ENCODE data around the gene ATXN7L2. TPM values are rescaled to one million over a fixed set of nuclear protein-coding genes. Genes with fewer than 3 reads are reported as not detected.
A peak's percentile ranks its signal among the peaks of the same experiment; 100 is the strongest.

Gene ATXN7L2
- polyA plus RNA-seq, 1 donor = 31.2 TPM

DNA sequence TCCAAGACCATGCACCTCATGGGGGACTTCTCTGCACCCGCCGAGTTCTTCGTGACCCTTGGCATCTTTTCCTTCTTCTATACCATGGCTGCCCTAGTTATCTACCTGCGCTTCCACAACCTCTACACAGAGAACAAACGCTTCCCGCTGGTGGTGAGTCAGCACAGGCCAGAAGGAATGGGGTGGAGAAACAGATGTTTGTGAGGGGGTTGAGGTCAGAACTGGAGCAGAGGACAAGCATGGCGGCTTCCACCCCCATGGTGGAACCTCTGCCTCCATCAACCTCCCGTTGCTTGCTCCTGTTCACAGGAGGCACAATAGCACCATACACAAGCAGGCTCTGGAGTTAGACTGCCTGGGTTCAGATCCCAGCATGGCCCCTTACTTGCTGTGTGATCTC is 6.9 kb upstream of the ATXN7L2 start:
- DNase-seq = no peak

DNA sequence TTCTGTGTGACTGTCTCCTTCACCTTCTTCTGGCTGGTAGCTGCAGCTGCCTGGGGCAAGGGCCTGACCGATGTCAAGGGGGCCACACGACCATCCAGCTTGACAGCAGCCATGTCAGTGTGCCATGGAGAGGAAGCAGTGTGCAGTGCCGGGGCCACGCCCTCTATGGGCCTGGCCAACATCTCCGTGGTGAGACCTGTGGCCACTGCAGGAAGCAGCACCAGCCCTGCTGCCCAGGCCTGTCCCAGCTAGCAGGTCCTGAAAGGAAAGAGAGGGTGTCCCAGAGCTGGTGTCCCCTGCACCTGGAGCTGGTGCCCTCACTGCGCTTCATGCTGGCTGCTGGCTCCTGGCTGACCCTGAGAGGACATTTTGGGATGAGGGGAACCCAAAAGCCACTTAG is 5.9 kb upstream of the ATXN7L2 start:
- no peak for DNase-seq

DNA sequence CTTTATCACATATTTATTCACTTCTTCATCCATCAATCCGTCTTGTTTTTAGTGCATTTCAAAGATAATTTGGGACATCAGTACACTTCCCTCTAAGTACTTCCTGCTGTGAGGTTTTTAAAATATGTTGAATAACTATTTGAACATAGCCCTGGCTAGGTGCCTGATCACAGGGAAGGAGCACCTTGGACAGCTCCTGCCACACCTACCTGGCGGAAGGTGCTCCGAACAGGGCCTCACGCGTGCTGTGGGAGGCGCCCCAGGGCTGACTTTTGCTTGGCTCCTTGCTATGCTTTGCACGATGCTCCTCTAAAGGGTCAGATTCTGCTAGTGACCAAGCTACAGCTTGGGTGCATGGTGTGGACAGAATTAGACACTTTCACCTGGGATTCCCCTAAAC is 4.9 kb upstream of the ATXN7L2 start:
- no peak for DNase-seq

DNA sequence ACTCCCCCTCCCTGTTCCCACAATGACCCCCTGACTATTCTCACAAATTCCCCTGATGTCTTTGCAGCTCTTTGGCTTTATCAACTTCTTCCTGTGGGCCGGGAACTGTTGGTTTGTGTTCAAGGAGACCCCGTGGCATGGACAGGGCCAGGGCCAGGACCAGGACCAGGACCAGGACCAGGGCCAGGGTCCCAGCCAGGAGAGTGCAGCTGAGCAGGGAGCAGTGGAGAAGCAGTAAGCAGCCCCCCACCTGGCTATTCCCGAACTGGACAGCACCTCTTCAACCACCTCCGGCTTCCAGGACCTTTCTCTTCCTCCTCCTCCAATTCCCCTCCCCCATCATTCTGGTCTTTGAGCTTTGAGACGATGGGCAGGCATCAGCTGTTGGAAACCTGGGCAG is 4.4 kb upstream of the ATXN7L2 start:
- no peak for DNase-seq

DNA sequence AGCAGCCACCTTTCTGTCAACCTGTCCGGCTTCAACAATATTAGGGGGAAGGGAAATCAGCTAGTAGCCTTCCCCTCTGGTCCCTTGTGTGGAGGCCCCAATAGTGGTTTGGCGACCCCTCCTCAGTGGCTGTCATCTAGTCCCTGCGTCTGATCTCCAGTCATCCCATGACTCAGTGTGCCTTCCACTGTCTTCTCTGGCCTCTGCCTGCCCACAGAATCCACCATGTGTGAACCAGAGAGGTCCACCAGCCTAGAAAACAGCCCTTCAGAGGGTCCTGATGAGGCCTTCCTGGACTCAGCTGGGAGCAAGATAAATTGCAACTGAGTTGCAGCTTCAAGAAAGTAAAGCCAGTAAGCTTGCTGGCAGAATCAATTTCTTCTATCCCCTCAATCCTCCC is 3.8 kb upstream of the ATXN7L2 start:
- no peak for DNase-seq

DNA sequence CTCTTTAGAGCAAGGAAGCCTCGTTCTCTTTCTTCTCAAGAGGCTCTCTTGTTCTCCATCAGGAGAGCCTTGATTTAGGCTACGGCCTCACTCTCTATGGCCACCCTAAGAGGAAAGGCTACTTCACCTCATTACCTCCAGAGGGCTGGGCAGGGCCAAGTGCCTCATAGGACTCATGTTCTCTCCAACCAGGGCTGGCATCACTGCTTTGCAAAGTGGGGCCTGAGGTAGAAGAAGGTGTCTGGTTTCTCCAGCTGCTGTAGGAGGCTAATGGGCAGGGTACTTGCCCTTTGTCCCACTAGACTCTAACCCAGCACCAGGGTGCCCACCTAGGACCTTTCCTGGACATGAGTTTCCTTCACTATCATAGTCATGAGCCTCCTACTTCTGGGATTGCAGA is 2.1 kb upstream of the ATXN7L2 start:
- no peak for DNase-seq

DNA sequence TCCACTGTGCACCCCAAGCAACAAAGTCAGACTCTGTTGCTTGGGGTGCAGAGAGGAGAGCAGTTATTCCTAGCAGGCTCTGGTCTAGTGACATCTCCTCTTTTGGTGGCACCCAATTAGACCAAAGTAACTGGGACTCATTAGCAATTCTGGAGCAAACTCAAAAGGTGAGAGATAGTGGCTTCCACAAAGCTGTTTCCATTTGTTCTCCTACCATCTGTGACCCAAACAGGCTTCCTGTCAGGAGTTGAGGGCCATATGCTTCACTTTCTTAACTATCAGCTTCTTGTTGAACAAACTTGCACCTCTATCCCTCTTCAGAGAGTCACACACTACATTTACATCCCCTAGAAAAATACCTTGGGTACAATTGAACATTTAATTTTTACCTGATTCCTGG is 1.5 kb upstream of the ATXN7L2 start:
- DNase-seq = no peak

DNA sequence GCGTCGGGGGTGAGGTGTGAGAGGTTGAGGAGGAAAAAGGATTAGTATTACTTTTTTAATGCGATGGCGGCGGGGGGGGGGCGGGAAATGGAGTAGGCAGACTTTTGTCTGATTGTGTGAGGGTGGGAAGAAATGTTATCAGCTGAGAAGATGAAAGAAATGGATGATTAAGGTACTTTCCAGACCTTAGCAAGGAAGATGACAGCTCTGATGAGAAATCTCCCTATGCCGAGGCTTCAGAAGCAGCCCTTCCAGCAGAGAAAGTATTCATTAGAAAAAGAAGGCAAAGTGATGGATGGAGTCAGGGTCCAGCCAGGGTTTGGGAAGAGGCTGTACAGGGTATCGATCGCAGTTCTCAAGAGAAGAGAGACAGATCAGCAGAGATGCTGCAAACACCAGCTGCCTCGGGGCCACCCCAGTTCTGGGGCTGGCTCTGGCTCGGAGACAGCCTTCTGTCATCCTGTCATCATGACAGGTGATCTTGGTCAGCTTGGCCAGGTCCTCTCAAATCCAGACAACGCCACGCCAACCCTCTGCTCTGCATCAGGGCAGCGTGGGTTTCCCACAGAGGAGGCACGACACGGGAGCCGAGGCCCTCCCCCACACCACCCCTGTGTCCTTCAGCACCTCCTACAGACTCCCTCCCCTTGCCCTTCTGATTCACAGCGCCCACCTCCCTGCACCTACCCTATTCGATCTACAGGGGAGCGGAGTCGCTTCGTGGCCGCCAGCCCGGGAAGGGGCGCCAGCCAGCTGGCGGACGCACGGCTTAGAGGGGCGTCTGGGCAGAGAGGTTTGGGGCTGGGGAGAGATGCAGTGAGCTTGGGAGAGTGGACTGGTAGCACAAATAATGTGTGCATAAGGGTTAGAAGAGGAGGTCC is 674 bp upstream of the ATXN7L2 start:
- DNase-seq = peak; percentile 53

DNA sequence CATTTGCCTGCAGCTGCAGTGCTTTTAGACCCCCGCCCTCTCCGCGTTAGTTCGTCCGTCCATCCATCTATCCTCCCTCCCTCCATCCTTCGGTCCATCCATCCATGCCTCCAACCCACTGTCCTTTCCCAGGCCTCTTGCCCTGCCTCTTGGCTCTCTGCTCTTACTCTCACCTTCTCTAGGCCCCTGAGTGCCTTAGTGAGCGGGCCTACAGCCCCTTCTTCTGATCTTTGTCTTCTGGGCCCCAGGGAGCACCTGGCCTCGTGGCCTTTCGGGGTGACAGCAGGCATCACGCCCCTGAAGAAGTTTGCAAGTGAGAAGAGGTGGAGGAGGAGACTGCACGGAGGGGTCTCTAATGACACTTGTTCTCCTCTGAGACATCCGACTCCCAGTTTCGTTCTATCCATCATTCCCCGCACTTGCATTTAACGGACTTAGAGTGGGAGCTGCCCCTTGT is 842 bp downstream of the ATXN7L2 start:
- DNase-seq = no peak

DNA sequence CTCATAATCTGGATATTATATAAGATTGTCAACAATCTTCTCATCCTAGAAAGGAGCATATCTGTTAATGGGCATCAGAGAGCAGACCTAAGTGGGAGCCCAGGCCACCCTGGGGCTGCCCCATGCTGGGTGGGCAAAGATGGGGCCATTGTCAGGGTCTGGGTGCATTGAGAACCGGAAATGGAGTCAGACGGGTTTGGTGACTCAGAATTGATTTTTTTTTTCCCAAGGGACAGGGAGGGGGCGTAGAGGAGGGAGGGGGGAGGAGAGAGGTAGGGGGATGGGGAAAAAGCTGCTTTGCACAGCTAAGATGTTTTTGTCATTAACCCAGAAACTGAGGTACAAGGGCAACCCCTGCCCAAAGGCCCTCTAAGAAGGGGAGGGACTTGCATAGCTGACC is 1.3 kb downstream of the ATXN7L2 start:
- DNase-seq = no peak

DNA sequence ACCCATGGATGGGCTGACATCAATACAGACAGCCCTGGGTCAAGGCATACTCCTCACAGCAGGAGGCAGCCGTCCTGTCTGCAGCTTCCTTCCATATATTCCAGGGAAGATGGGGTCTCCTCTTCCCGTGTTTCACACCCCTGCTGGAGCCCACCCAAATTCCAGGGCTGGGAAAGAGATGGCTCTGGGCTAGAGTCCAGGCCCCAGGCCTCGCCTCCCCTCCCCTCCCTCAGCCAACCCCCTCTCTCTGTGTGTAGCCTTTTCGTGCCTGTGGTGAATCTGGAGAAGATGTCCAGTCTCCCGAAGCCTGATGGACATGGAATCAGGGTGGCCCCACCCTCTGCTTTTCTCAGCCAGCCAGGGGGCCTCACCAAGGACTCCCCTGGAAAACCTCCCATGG is 3.6 kb downstream of the ATXN7L2 start:
- no peak for DNase-seq

DNA sequence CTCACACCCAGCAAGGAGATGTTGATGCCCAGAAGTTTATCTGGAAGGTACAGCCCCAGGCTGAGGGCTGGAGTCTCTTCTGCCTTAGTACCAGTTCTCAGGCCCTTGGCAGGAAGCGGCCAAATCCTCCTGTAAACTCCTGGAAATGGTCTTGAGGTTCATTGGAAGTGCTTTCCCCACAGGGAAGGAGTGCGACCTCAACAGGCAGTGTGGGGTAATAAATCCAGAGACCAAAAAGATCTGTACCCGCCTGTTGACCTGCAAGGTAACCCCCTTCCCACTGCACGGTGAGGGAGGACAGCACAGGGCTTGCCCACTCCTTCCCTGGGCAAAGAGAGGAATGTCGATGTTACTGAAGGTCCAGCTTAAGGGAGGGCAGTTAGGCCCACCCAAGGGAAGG is 4.5 kb downstream of the ATXN7L2 start:
- no peak for DNase-seq

DNA sequence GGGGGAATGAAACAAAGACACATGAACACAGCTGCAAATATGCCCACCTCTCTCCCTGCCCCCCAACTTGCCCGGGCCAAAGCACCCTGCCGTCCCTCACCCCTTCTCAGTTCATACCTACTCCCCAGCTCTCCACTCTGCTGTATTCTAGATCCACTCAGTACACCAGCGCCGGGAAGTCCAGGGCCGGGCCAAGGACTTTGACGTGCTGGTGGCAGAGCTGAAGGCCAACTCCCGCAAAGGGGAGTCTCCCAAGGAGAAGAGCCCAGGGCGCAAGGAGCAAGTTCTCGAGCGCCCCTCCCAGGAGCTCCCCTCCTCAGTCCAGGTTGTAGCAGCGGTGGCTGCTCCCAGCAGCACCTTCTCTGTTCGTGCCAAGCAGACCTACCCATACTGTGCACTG is 5.0 kb downstream of the ATXN7L2 start:
- DNase-seq = no peak

DNA sequence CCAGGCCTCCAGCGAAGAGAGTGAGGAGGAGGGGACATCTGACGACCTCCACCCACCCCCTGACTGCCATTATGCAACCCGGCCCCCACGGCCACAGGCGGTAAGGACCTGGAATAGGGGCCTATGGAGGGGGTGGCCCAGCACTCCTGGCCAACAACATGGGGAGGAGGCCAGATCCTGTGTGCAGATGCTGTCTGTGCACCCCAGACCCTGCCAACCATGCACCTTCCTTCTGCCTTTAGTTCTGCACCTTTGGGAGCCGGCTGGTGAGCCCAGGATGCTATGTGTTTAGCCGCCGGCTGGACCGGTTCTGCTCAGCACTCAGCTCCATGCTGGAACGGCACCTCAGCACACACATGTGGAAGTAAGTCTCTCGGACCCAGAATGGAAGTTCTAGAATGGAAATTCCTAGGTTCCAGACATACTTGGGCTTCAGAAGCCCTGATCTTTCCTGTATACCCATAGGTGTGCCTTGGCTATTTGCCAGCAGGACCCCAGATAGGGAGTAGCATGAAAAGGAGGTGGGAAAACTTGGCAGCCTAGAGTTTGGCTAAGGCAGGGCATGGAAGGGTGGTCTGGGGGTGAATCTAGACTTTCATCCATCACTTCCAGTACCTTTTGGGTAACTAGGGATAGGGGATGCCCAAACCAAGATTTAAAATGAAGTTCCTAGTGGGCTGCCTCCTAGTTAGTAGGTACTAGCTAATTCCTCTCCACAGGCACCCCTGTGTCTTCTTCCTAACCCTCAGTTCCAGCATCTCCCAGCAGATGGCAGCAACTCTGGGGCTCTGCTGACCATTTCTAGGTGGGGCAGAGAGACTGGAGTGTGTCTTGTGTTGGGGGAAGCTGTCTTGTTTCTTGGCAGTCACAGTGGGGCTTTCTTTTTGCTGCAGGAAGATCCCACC is 6.6 kb downstream of the ATXN7L2 start:
- peak; percentile 68 for DNase-seq

DNA sequence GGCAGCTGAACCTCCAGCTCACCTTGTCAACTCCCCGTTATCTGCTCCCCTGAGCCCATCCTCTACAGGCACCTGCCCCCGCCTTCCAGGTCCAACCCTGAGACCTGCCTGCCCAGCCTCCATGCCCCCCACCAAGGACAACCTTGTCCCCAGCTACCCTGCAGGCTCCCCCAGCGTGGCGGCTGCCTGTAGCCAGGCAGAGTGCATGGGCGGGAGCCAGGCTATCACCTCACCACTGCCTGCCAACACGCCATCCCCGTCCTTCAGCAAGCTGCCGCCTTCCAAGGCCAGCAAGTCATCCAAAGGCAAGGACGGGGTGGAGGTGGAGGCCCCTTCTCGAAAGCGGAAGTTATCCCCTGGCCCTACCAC is 7.2 kb downstream of the ATXN7L2 start:
- DNase-seq = no peak

DNA sequence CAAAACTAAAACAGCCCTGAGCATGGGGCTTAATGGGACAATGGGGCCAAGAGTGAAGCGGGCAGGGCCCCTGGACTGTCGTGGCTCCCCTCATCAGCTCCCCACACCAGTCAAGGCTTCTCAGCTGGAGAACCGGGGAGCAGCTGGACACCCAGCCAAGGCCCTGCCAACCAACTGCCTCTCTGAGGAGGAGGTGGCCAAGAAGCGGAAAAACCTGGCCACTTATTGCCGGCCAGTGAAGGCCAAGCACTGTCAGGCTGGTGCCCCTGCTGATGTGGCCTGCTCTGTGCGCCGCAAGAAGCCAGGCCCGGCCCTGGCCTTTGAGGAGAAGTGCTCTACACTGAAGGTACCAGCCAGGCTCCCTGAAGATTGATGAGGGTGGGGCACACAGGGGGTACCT is 7.7 kb downstream of the ATXN7L2 start:
- DNase-seq = no peak

DNA sequence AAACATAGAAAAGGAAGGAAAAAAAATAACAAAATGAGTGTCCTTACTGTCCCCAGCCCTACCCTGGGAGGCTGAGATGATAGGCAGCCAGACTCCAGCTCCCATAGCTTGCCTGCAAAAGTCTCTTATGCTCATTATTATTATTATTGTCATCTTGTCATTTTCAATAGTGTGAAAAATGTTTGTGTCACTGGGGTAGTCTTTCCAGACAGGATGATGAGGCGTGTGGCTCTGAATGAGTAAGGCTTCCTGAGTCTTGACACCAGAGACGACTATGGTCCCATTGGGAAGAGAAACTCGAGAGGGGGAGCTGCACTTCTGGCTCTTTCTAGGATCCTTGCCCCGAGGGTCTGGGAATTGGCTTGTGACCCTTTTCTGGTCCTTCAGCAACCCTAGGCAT is 9.1 kb downstream of the ATXN7L2 start:
- no peak for DNase-seq

DNA sequence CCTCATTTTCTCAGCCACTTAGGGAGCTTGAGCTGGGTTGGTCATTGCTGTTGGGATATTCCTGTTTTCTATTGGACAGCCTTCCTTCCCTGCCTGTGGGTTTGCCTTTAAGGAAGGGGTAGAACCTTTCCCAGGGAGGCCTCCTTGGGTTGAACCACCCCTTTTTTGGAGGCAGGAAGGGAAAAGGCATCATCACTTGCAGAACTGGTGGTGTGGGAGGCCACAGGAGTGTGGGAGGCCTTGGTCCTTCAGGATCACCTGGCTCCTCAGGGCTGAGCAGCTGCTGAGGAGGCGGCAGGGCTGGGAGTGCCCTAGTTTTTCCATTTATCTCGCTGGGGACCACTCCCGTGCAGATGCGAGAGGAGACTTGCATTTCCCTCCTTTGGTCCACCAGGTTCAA is 9.5 kb downstream of the ATXN7L2 start:
- no peak for DNase-seq

DNA sequence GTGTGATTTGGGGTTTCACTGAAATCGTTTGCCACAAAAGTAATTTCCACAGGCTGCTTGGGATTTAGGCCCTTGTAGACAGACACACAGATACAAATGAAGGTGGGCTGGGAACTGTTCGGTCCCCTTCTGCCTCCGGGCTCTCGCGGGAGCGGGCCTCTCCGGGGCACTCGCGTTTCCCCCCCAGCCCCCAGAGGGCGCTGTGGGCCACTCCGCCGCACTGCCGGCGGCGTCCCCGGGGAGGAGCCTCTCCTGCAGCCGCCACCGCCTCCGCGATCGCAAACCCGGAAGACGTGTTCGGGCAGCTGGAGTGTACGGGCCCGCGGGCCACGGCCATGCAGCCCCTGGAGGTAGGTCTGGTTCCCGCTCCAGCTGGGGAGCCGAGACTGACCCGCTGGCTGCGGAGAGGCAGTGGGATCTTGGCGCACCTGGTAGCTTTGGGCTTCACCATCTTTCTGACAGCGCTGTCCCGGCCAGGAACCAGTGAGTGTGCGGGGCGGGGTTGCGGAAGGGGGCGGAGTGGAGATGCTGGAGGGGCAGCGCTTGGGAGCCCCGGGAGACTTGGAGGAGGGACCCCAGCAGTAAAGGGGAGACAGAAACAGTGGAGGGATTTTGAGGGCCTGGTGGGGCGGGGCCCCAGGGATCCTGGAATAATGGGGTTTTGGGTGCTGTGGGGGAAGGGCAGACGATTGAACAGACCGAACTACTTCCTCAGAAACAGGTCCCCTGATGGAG is 10.3 kb downstream of the ATXN7L2 start, which contains the start of gene CYB561D1:
Gene CYB561D1 (plus strand): TSS at position 290 of the 735 bp plus-strand sequence. CDS start 46 bp downstream, at position 336.
- peak; percentile 90 for DNase-seq

DNA sequence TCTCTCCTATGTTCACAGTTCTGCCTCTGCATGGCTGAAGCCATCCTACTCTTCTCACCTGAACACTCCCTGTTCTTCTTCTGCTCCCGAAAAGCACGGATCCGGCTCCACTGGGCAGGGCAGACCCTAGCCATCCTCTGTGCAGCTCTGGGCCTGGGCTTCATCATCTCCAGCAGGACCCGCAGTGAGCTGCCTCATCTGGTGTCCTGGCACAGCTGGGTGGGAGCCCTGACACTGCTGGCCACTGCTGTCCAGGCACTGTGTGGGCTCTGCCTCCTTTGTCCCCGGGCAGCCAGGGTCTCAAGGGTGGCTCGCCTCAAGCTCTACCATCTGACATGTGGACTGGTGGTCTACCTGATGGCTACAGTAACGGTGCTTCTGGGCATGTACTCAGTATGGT is 12.0 kb downstream of the ATXN7L2 start:
- DNase-seq = no peak

DNA sequence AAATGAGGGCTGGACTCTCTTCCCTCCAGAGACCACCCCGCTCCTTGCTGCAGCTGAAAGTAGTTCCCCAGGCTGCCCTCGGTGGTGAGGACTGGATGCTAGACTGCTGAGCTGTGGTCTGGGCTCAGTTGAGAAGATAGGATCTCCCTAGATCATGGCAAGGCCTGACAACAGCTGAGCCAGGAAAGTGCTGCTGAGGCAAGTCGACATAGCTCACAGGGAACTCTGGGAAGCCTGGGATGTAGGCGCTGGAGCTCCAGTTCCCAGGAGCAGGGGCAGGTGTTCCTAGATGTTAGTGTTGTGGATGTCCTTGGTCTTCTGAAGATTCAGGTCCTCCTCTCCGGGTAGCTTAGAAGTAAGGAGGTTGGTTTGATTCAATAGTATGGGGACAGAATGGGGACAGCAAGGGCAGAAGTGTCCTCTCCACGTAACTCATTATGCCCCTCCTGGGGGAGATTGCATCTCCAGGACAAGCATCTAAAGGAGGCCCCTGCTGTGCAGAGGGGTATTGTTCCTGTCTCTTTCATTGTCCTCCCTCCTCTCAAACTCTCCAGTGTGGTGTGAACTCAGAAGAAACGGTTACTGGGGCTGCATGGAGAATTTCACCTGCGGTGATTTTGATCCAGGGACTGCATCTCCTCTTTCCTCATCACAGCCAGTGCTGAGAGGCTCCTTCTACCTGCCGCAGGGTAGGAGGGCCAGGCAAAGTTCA is 13.9 kb downstream of the ATXN7L2 start:
- no peak for DNase-seq

DNA sequence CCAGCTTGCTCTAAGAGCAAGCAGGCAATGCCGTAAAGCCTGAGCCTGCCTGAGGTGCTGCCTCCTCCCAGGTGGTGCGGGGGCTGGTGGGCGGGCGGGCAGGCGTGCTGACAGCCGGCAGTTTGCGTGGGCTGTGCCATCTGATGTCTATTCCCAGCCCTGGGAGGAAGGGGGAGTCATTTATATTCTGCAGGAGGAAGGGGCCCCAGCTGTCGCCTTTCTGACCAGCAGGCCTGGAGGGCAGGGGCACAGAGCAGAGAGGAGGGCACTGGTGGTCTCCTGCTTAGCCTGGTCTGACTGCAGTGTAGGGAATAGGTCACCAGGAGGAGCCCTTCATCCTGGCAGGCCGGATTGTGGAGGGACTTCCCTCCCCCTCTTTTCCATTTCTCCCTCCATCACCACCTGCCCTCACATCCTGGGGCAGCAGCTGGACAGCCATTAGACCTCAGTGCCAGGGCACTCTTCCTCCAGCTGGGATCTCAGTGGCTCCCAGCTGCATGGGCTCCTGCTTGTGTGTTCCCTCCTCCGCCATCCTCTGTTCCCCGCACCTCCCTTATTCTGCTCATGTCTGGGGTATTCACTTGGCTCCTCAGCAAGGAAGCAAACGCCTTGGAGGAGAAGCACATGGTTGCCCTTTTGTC is 14.6 kb downstream of the ATXN7L2 start:
- DNase-seq = no peak

Data from hindlimb muscle (tissue), 1 donor.